ENCODE data around the gene MACC1. TPM values are rescaled to one million over a fixed set of nuclear protein-coding genes. Genes with fewer than 3 reads are reported as not detected.

Gene MACC1
- total and polyA plus RNA-seq, 2 of the 13 experiments (the other 11 are each of a cell fraction or from before 2014, with no cell fraction given) = 0.04 TPM; not detected in 1

- H3K9ac ChIP-seq (ENCODE audit: insufficient read depth, low read depth, low read length) = no peak overlapping the region
- H3K79me2 ChIP-seq (ENCODE audit: insufficient read depth, low read length) = no peaks in the 10 kb centered on the region
- no peak overlapping the region for H3K4me3 ChIP-seq (replicated peaks in 1 of 3; ENCODE audit: insufficient read depth in 1 of 3, low read depth in 2 of 3, low read length in 3 of 3)
- ChIA-PET POLR2A (no interaction called here), CTCF (ENCODE audit: low intra/inter-chr PET ratio, low total read pairs) (no interaction called here)
- no peak for ATAC-seq
- BruUV-seq (replicated peaks) = no TSS peak
- no peak overlapping the region for H3K4me2 ChIP-seq (ENCODE audit: low read depth, low read length)
- in situ Hi-C loops (cut with HindIII; ENCODE audit: extremely low pct_ligation_motif_present, low pct_unique_long_range_greater_than_20kb) = no loop called here
- H3K36me3 ChIP-seq (replicated peaks in 1 of 2; ENCODE audit: control insufficient read depth in 1 of 2, insufficient read depth in 2 of 2, low read length in 2 of 2) = no peaks in the 10 kb centered on the region
- H3K4me1 ChIP-seq (ENCODE audit: insufficient read depth, low read length) = peaks cover 11% of the 10 kb centered on the region
- H3K27me3 ChIP-seq (ENCODE audit: control insufficient read depth in 1 of 2, insufficient read depth in 2 of 2, low read length in 2 of 2) = no peaks in the 10 kb centered on the region
- H3K27ac ChIP-seq (ENCODE audit: extremely low read length, insufficient read depth, low read length) = no peak overlapping the region
- intact Hi-C loops (cut with micrococcal nuclease; ENCODE audit: unreplicated experiment) = no loop called here
- no peak for DNase-seq (ENCODE audit: low spot score)
- WGBS (ENCODE audit: low lambda C conversion rate) = 3% methylated on average over 3 of the region's 3 CpGs
- no peak overlapping the region for H2AFZ ChIP-seq (ENCODE audit: low read length)
- no peaks in the 10 kb centered on the region for H4K20me1 ChIP-seq (ENCODE audit: insufficient read depth, low read length)
- no peak for FAIRE-seq
- H3K9me3 ChIP-seq (ENCODE audit: low read length) = no peaks in the 10 kb centered on the region
- TF ChIP-seq ZNF335 (CRISPR knock-in tag; IDR thresholded peaks at IDR 0.05) (no peak), U2AF1 (optimal IDR thresholded peaks at IDR 0.05; ENCODE audit: low read depth, low read length) (no peak), PRDM4 (CRISPR knock-in tag; IDR thresholded peaks at IDR 0.05; ENCODE audit: borderline replicate concordance) (no peak), POGZ (CRISPR knock-in tag; IDR thresholded peaks at IDR 0.05) (no peak), TBL1XR1 (IDR thresholded peaks at IDR 0.05; ENCODE audit: borderline replicate concordance, low read length, partially characterized antibody) (no peak), ZBTB4 (CRISPR knock-in tag; IDR thresholded peaks at IDR 0.05; ENCODE audit: borderline replicate concordance) (no peak), ETV5 (CRISPR knock-in tag; IDR thresholded peaks at IDR 0.05; ENCODE audit: borderline replicate concordance) (no peak), ZFP82 (CRISPR knock-in tag; IDR thresholded peaks at IDR 0.05; ENCODE audit: borderline replicate concordance) (no peak), TBX3 (IDR thresholded peaks at IDR 0.05; ENCODE audit: borderline replicate concordance) (no peak), ZNF317 (CRISPR knock-in tag; IDR thresholded peaks at IDR 0.05) (no peak), ZNF138 (CRISPR knock-in tag; IDR thresholded peaks at IDR 0.05; ENCODE audit: low read depth) (no peak), CCAR2 (optimal IDR thresholded peaks at IDR 0.05; ENCODE audit: low read depth, low read length) (no peak)
- TF ChIP-seq, protein P1, sequence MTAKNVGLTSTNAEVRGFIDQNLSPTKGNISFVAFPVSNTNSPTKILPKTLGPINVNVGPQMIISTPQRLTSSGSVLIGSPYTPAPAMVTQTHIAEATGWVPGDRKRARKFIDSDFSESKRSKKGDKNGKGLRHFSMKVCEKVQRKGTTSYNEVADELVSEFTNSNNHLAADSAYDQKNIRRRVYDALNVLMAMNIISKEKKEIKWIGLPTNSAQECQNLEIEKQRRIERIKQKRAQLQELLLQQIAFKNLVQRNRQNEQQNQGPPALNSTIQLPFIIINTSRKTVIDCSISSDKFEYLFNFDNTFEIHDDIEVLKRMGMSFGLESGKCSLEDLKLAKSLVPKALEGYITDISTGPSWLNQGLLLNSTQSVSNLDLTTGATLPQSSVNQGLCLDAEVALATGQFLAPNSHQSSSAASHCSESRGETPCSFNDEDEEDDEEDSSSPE (CRISPR knock-in tag; IDR thresholded peaks at IDR 0.05) = no peak
- TF ChIP-seq, protein P2, sequence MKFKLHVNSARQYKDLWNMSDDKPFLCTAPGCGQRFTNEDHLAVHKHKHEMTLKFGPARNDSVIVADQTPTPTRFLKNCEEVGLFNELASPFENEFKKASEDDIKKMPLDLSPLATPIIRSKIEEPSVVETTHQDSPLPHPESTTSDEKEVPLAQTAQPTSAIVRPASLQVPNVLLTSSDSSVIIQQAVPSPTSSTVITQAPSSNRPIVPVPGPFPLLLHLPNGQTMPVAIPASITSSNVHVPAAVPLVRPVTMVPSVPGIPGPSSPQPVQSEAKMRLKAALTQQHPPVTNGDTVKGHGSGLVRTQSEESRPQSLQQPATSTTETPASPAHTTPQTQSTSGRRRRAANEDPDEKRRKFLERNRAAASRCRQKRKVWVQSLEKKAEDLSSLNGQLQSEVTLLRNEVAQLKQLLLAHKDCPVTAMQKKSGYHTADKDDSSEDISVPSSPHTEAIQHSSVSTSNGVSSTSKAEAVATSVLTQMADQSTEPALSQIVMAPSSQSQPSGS (CRISPR knock-in tag; IDR thresholded peaks at IDR 0.05) = no peak
Measured at GRCh38 chr7:20200361-20200760, 16.8 kb downstream of the MACC1 start.
